ENCODE measurements around the gene SIX2.

The SIX2 gene

GRCh38 chr2:44970846-44971450 lies 38.3 kb downstream of the SIX2 start:
- no peak for DNase-seq (ENCODE audit: extremely low read depth in 1 of 2, low read depth in 1 of 2)

GRCh38 chr2:44969936-44970335 lies 39.3 kb downstream of the SIX2 start:
- no peak for DNase-seq (ENCODE audit: extremely low read depth in 1 of 2, low read depth in 1 of 2)

GRCh38 chr2:44967727-44968432 lies 41.4 kb downstream of the SIX2 start:
- no peak for DNase-seq (ENCODE audit: extremely low read depth in 1 of 2, low read depth in 1 of 2)

GRCh38 chr2:44967056-44967455 lies 42.2 kb downstream of the SIX2 start:
- DNase-seq (ENCODE audit: extremely low read depth in 1 of 2, low read depth in 1 of 2), result no peak

- no peak for DNase-seq (ENCODE audit: extremely low read depth in 1 of 2, low read depth in 1 of 2)
Measured at GRCh38 chr2:44965684-44966083, 43.6 kb downstream of the SIX2 start.

GRCh38 chr2:44964752-44965236 lies 44.5 kb downstream of the SIX2 start:
- no peak for DNase-seq (ENCODE audit: extremely low read depth in 1 of 2, low read depth in 1 of 2)

DNA sequence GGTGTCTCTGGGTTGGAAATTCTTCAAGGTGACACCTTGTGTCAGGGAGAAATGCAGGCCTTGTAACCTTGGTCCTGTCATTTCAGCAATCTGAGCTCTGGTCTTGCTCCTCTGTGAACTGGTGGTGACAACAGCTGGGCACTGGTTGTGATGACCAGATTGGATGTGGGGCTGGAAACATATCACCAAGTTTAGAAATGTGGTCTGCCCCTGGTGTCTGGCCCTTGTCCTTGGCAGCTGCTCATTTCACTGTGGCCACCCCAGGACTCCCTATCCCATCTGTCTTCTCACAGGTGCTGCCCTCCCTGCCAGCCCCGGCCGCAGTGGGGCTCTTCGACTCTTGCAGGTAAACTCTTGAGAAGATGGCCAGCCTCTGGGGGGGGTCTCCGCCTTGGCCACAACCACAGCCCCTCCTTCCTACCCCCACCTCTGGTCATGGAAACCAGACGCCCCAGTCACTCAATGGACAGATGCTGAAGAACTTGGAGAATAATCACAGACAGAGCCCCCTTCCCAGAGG lies 47.0 kb downstream of the SIX2 start:
- DNase-seq (ENCODE audit: extremely low read depth in 1 of 2, low read depth in 1 of 2), result no peak

DNA sequence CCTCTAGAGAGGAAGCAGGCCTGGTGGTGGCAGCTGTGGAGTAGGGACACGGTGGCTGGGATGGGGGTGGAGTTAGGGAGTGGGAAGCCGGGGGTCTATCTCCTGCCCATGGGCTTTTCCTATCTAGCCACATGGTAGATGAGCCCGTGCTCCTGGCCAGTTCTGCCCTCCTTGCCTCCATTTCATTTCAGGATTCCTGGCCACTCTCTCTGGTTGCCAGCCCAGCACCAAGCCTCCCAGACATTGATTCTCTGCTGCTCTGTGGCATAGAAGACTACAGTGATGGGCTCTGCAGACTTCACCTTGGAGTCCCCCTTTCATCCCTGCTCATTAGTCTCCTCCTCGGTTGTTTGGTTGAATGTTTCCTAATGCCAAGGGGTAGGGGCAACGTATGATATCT lies 48.4 kb downstream of the SIX2 start:
- DNase-seq (ENCODE audit: extremely low read depth in 1 of 2, low read depth in 1 of 2), result no peak

- no peak for DNase-seq (ENCODE audit: extremely low read depth in 1 of 2, low read depth in 1 of 2)
Measured at GRCh38 chr2:44959855-44960254, 49.4 kb downstream of the SIX2 start.

- no peak for DNase-seq (ENCODE audit: extremely low read depth in 1 of 2, low read depth in 1 of 2)
Measured at GRCh38 chr2:44957656-44958327, 51.5 kb downstream of the SIX2 start.

GRCh38 chr2:44956843-44957242 lies 52.4 kb downstream of the SIX2 start:
- DNase-seq (ENCODE audit: extremely low read depth in 1 of 2, low read depth in 1 of 2), result no peak

DNA sequence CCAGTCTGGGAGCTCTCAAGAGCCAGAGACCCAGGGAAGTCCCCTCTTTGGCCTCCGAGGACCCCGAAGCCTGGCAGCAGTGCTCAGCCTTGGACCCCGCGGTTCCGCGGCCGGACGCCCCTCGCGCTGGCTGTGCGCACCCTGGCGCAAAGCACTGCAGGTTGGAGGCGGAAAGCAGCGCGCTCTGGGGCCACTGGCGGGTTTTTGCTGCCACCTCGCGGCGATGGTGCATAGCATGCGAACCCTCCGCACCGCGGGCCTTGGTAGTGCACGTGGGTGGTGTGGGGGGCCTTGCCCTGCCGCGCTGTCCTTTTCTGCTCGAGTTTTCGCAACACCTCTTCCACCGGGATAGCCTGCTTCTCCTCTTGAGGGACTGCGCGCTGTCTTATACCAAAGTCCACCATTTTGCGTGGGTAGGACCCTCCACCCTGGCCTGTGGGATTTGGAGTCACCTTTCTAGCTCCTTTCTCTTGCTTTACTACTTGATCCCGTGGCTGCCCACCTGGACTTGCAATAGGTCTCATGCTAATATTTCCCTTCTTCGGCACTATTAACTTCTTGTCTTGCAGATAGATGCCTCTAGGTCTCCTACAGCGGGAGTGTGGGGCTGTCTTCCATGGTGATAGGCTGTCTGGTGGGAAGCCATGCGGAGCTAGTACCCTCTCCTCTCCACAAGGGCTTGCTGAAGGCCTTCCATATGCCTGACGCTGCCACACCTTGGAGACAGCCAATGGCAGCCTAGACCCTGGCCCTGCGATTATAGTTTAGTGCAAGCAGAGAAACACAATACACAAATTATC lies 53.5 kb downstream of the SIX2 start:
- peak; percentile 55 to 65 for DNase-seq (ENCODE audit: extremely low read depth in 1 of 2, low read depth in 1 of 2)
